ENCODE data around the gene ANKRD55.

The ANKRD55 gene

GRCh38 chr5:56115589-56115988 is 117.5 kb downstream of the ANKRD55 start:
- no peak overlapping the region for H3K4me3 ChIP-seq (replicated peaks; ENCODE audit: low read depth, low read length)
- DNase-seq (ENCODE audit: extremely low read depth, insufficient read length), result no peak
- H3K36me3 ChIP-seq (ENCODE audit: control insufficient read depth, insufficient read depth, low read length), result no peaks in the 10 kb centered on the region
- TF ChIP-seq CTCF (IDR thresholded peaks at IDR 0.05; ENCODE audit: insufficient read depth, low read length, poor library complexity, severe bottlenecking), result no peak
- H3K27me3 ChIP-seq (replicated peaks; ENCODE audit: control insufficient read depth, insufficient read depth, low read length), result no peaks in the 10 kb centered on the region

- DNase-seq (ENCODE audit: extremely low read depth, insufficient read length), result no peak
- H3K36me3 ChIP-seq (ENCODE audit: control insufficient read depth, insufficient read depth, low read length), result no peaks in the 10 kb centered on the region
- TF ChIP-seq CTCF (IDR thresholded peaks at IDR 0.05; ENCODE audit: insufficient read depth, low read length, poor library complexity, severe bottlenecking), result no peak
- H3K27me3 ChIP-seq (replicated peaks; ENCODE audit: control insufficient read depth, insufficient read depth, low read length), result no peaks in the 10 kb centered on the region
- H3K4me3 ChIP-seq (replicated peaks; ENCODE audit: low read depth, low read length), result no peak overlapping the region
Measured at GRCh38 chr5:56112526-56113121, 120.5 kb downstream of the ANKRD55 start.

GRCh38 chr5:56111404-56111781 is 121.7 kb downstream of the ANKRD55 start:
- no peak for DNase-seq (ENCODE audit: extremely low read depth, insufficient read length)
- H3K4me3 ChIP-seq (replicated peaks; ENCODE audit: low read depth, low read length), result no peak overlapping the region

GRCh38 chr5:56110646-56111403 is 122.3 kb downstream of the ANKRD55 start:
- DNase-seq (ENCODE audit: extremely low read depth, insufficient read length), result no peak
- Histone ChIP-seq H3K27me3 (replicated peaks; ENCODE audit: control insufficient read depth, insufficient read depth, low read length) (no peaks in the 10 kb centered on the region), H3K36me3 (ENCODE audit: control insufficient read depth, insufficient read depth, low read length) (no peaks in the 10 kb centered on the region), H3K4me3 (replicated peaks; ENCODE audit: low read depth, low read length) (no peak overlapping the region)
- no peak for TF ChIP-seq CTCF (IDR thresholded peaks at IDR 0.05; ENCODE audit: insufficient read depth, low read length, poor library complexity, severe bottlenecking)

More at GRCh38 chr5:56111404-56111781, 121.7 kb downstream of the ANKRD55 start:
- no peaks in the 10 kb centered on the region for H3K36me3 ChIP-seq (ENCODE audit: control insufficient read depth, insufficient read depth, low read length)
- no peak for TF ChIP-seq CTCF (IDR thresholded peaks at IDR 0.05; ENCODE audit: insufficient read depth, low read length, poor library complexity, severe bottlenecking)
- no peaks in the 10 kb centered on the region for H3K27me3 ChIP-seq (replicated peaks; ENCODE audit: control insufficient read depth, insufficient read depth, low read length)

- no peak for TF ChIP-seq CTCF (IDR thresholded peaks at IDR 0.05; ENCODE audit: insufficient read depth, low read length, poor library complexity, severe bottlenecking)
Measured at GRCh38 chr5:56108246-56108645, 124.9 kb downstream of the ANKRD55 start.

More at GRCh38 chr5:56108246-56108645, 124.9 kb downstream of the ANKRD55 start:
- H3K27me3 ChIP-seq (replicated peaks; ENCODE audit: control insufficient read depth, insufficient read depth, low read length), result no peaks in the 10 kb centered on the region
- H3K4me3 ChIP-seq (replicated peaks; ENCODE audit: low read depth, low read length), result no peak overlapping the region
- DNase-seq (ENCODE audit: extremely low read depth, insufficient read length), result no peak
- H3K36me3 ChIP-seq (ENCODE audit: control insufficient read depth, insufficient read depth, low read length), result no peaks in the 10 kb centered on the region
